H1 (cell line): ENCODE results near the gene RIBC2. TPM values are rescaled to one million over a fixed set of nuclear protein-coding genes. Genes with fewer than 3 reads are reported as not detected.

Experiments
- CREB1 ChIP-seq: IDR thresholded peaks from 2 replicates; pipeline ENCODE4 v1.6.1; 2012; ENCODE audit warnings: inconsistent platforms
- JUN ChIP-seq: IDR thresholded peaks from 2 replicates; pipeline ENCODE4 v1.6.1; 2011; ENCODE audit warnings: low read depth, mild to moderate bottlenecking, improper control_type of control experiment, low read length
- POLR2A ChIP-seq, 2 experiments: IDR thresholded peaks; 1 replicate in 1 of 2; 2 replicates in 1 of 2; pipeline ENCODE4 v1.6.1; 2011; ENCODE audit warnings: low read depth in 2 of 2, low read length in 2 of 2, mild to moderate bottlenecking in 2 of 2; ENCODE audit errors: control extremely low read depth in 1 of 2
- TAF1 ChIP-seq: IDR thresholded peaks from 2 replicates; pipeline ENCODE4 v1.6.1; 2011; ENCODE audit warnings: mild to moderate bottlenecking, low read depth, low read length
- polyA plus RNA-seq, 7 experiments: library from polyadenylated mRNA; depleted of rRNA in 3 of 7; stranded (reverse) in 5 of 7; unstranded in 2 of 7; fragments of >200 nt in 5 of 7; fragments of 200-250 nt in 2 of 7; gene quantifications; 1 replicate in 5 of 7; 2 replicates in 1 of 7; 4 replicates in 1 of 7; pipeline versions ENCODE4 v1.2.1 to v1.2.3, GENCODE V29; 2011 to 2013; ENCODE audit warnings: missing spikeins in 2 of 7, mixed read lengths in 2 of 7
- total RNA-seq: library from RNA; stranded (reverse); fragmentation: NEBNext Ultra II Directional; extraction: Animal tissue kit (Norgen Biotek cat#: 25700); gene quantifications from 2 replicates; pipeline ENCODE4 v1.2.1, GENCODE V29; 2021
- TF ChIP-seq, protein P1 (sequence below): fragments of 300-600 bp; sonication (generic); IDR thresholded peaks from 2 replicates; pipeline ENCODE4 v1.7.1; 2012; ENCODE audit warnings: low read length, moderate library complexity, mild to moderate bottlenecking, inconsistent platforms; ENCODE audit not compliant: insufficient replicate concordance

Gene RIBC2
- total and polyA plus RNA-seq, 2 of the 8 experiments (the other 6 are each of a cell fraction or from before 2014, with no cell fraction given): 0.79 to 2.1 TPM

DNA sequence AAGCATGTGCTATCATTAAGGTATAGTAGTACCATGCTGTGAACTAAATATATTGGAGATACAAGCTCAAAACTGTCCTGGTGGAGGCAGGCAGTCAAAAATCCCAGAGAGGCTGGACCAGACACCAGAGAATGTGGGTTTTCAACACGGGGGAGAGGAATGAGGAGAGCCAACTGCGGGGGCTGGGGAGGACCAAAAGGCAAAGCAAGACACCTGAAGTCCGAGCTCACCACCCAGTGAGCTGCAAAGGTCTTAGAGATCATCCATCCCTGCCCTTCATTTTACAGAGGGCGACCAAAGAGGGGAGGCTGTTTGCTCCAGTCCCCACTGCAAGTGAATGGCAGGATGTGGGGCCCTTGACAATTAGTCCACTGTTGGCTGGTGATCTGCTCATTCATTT lies 10.0 kb downstream of the RIBC2 start (continued):
- TF ChIP-seq, protein P1, sequence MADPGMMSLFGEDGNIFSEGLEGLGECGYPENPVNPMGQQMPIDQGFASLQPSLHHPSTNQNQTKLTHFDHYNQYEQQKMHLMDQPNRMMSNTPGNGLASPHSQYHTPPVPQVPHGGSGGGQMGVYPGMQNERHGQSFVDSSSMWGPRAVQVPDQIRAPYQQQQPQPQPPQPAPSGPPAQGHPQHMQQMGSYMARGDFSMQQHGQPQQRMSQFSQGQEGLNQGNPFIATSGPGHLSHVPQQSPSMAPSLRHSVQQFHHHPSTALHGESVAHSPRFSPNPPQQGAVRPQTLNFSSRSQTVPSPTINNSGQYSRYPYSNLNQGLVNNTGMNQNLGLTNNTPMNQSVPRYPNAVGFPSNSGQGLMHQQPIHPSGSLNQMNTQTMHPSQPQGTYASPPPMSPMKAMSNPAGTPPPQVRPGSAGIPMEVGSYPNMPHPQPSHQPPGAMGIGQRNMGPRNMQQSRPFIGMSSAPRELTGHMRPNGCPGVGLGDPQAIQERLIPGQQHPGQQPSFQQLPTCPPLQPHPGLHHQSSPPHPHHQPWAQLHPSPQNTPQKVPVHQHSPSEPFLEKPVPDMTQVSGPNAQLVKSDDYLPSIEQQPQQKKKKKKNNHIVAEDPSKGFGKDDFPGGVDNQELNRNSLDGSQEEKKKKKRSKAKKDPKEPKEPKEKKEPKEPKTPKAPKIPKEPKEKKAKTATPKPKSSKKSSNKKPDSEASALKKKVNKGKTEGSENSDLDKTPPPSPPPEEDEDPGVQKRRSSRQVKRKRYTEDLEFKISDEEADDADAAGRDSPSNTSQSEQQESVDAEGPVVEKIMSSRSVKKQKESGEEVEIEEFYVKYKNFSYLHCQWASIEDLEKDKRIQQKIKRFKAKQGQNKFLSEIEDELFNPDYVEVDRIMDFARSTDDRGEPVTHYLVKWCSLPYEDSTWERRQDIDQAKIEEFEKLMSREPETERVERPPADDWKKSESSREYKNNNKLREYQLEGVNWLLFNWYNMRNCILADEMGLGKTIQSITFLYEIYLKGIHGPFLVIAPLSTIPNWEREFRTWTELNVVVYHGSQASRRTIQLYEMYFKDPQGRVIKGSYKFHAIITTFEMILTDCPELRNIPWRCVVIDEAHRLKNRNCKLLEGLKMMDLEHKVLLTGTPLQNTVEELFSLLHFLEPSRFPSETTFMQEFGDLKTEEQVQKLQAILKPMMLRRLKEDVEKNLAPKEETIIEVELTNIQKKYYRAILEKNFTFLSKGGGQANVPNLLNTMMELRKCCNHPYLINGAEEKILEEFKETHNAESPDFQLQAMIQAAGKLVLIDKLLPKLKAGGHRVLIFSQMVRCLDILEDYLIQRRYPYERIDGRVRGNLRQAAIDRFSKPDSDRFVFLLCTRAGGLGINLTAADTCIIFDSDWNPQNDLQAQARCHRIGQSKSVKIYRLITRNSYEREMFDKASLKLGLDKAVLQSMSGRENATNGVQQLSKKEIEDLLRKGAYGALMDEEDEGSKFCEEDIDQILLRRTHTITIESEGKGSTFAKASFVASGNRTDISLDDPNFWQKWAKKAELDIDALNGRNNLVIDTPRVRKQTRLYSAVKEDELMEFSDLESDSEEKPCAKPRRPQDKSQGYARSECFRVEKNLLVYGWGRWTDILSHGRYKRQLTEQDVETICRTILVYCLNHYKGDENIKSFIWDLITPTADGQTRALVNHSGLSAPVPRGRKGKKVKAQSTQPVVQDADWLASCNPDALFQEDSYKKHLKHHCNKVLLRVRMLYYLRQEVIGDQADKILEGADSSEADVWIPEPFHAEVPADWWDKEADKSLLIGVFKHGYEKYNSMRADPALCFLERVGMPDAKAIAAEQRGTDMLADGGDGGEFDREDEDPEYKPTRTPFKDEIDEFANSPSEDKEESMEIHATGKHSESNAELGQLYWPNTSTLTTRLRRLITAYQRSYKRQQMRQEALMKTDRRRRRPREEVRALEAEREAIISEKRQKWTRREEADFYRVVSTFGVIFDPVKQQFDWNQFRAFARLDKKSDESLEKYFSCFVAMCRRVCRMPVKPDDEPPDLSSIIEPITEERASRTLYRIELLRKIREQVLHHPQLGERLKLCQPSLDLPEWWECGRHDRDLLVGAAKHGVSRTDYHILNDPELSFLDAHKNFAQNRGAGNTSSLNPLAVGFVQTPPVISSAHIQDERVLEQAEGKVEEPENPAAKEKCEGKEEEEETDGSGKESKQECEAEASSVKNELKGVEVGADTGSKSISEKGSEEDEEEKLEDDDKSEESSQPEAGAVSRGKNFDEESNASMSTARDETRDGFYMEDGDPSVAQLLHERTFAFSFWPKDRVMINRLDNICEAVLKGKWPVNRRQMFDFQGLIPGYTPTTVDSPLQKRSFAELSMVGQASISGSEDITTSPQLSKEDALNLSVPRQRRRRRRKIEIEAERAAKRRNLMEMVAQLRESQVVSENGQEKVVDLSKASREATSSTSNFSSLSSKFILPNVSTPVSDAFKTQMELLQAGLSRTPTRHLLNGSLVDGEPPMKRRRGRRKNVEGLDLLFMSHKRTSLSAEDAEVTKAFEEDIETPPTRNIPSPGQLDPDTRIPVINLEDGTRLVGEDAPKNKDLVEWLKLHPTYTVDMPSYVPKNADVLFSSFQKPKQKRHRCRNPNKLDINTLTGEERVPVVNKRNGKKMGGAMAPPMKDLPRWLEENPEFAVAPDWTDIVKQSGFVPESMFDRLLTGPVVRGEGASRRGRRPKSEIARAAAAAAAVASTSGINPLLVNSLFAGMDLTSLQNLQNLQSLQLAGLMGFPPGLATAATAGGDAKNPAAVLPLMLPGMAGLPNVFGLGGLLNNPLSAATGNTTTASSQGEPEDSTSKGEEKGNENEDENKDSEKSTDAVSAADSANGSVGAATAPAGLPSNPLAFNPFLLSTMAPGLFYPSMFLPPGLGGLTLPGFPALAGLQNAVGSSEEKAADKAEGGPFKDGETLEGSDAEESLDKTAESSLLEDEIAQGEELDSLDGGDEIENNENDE: no peak
- TF ChIP-seq POLR2A (IDR thresholded peaks at IDR 0.05; ENCODE audit: control extremely low read depth in 1 of 2, low read depth in 2 of 2, low read length in 2 of 2) (no peak), JUN (no peak), TAF1 (no peak), CREB1 (no peak)
